HG03378 (cell line): ENCODE measurements around the gene CDH3.

ENCODE experiments used
- ATAC-seq: cut with Tn5 transposase; IDR thresholded peaks from one replicate; pipeline ENCODE4 v1.9.1; 2021; ENCODE audit warnings: mild to moderate bottlenecking, moderate library complexity; ENCODE audit not compliant: unreplicated experiment

Gene CDH3

GRCh38 chr16:68646953-68647659 lies 2.0 kb downstream of the CDH3 start:
- ATAC-seq = no peak

DNA sequence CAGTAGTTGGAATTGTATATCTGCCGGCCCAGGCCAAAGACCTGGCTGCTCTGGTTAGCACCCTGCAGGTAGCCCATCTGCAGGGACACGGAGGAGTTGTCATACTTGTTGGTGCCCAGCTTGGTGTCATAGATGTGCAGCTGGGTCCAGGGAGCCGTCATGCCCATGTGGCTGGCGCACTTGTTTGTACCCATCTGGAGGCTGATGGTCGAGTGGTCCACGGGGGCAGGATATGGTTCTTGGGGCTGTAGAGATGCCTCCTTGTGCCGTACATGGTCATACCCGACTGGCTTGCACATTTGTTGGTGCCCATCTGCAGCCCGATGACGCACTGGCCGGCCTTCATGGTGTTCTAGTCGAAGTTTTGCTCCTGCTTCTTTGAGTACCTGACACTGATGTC lies 6.0 kb downstream of the CDH3 start:
- ATAC-seq = no peak

DNA sequence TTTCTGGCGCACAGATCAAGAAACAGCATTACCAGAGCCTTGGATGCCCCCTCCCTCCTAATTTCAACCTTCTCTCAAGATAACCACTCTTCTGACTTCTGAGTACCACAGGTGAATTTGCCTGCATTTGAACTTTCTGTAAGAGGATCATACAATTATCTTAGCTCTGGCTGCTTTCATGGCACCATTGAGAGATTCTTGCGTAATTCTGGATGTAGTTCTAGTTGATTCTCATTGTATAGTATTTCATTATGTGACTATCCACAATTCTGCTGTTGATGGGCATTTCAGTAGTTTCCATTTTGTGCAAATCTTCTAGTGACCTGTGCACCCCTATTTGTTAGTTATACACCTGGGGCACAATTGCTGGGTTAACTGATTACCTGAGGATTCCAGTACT lies 7.5 kb downstream of the CDH3 start:
- ATAC-seq = no peak

DNA sequence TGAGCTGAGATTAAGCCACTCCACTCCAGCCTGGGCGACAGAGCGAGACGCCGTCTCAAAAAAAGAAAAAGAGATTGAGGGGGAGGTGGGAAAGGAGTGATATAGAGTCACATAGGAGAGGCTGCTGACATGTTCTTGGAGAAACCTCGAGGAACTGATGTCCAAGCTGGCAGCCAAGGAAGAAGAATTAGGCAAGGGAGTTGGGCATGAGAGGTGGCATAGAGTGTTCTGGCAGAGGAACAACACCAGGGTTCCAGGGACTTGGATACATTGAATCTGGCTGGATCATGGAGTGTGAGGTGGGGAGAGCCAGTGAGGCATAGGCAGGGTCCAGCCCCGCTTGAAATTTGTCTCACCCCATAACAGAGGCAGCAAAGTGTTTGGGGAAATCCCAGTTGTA lies 10.7 kb downstream of the CDH3 start:
- ATAC-seq = no peak

- ATAC-seq = no peak
Observed at GRCh38 chr16:68656751-68657150, 11.6 kb downstream of the CDH3 start.

DNA sequence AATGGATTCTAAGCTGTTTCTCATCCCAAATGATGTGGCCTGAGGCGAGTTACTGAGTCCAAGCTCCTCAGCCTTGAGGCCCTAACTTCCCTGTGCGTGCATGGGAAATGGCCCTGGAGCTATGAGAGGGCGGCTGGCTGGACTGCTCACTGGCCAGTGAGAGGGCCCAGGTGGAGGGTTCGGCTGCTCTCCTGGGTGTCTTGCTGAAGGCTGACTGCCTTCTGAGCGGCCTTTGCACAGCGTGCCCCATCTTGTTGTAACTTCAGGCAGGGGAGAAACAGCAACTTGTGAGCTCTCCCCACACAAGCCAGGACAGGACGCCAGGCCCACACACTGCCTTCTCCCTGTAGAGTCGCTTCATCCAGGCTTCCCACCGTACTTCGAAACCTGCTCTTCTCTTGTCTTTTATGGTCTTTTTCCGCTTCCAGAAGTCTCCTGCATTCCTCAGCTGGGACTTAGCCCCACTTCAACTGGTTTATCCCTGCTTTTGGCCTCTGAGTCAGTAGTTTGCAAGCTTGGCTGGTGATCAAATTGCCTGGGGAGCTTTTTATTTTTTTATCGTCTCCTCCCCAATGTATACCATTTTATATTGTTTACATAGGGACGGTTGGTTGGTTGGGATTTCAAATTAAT lies 13.3 kb downstream of the CDH3 start:
- no peak for ATAC-seq

DNA sequence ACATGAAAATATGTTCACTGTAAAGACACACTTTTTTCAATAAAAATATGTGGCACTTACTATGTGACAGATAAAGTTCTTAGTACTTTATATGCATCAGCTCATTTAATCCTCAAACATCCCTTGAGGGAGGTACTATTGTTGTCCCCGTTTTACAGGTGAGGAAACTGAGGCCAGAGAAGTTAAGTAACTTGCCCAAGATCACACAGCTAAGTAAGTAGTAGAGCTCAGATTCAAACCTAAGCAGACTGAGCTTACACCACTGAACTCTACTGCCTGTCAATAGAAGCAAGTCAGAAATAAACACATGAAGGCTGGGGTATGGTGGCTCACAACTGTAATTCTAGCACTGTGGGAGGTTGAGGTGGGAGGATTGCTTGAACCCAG lies 13.9 kb downstream of the CDH3 start:
- ATAC-seq = no peak

- ATAC-seq = no peak
Observed at GRCh38 chr16:68659412-68660358, 14.6 kb downstream of the CDH3 start.

DNA sequence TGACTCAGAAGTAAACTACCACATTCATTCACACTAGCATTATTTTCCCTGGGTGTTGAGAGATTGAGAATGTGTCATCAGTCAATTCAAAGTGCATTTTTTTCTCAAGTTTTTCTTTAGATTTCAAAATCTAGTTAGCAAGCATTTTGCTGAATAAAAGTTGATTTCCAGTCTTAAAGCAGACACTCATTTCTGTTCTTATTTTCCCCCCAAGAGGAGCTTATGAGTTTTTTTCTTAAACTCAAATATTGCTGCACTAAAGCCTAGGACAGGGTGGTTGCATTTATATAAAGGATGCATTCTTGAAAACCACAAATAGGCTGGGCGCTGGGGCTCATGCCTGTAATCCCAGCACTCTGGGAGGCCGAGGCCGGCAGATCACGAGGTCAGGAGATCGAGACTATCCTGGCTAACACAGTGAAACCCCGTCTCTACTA lies 15.3 kb downstream of the CDH3 start:
- no peak for ATAC-seq

DNA sequence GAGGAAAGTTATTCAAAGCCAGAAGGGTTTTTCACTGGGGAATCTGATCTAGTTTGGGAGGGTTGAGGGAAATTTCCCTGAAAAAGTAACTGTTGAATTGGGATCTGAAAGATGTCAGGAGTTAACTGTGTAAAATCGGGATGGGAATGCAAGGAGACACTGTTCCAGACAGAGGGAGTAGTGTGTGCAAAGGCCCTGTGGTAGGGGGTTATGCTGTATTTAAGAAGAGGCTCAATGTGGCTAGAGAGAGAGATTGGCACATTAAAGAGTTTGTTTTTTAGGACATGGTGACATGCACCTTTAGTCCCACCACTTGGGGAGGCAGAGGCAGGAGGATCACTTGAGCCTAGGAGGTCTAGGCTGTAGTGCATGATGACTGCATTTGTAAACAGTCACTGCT lies 16.9 kb downstream of the CDH3 start:
- ATAC-seq = no peak

- no peak for ATAC-seq
Observed at GRCh38 chr16:68664297-68664696, 19.2 kb downstream of the CDH3 start.

- ATAC-seq = no peak
Observed at GRCh38 chr16:68665501-68665900, 20.4 kb downstream of the CDH3 start.

DNA sequence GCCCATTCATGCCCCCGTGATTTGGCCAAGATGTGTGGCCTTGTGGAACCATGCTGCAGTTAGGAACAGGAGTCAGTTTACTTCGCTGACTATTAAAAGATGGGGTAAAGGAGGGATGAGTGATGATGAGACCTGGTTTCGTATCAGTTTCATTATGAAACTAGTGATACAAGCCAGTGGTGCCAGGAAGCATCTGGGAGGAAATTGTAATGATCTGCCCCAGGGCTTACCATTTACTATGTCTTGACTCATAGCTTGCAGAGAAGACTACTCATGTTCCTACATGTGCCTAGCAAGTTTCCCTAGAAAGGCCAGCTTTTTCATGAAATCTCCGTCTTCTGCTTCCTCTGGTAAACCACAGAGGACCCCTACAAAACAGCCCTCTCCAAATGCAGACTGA lies 23.2 kb downstream of the CDH3 start:
- no peak for ATAC-seq

GRCh38 chr16:68676113-68676860 lies 31.2 kb downstream of the CDH3 start:
- no peak for ATAC-seq

DNA sequence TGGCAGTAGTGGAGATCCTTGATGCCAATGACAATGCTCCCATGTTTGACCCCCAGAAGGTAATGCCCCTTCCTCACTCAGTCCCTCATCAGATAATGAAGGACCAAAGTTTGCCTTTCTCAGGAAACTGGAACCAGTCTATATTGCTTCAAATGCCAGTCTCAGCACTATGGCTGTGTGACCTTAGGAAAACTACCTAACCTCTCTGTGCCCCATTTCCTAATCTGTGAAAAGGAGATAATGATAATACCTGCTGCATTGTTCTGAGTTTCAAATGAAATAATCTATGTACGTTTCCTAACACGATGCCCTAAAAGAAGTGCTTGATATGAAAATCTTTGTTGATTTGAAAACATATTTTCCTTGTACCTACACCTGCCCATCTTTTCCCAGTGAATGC lies 35.9 kb downstream of the CDH3 start:
- no peak for ATAC-seq

- ATAC-seq = no peak
Observed at GRCh38 chr16:68685685-68686478, 40.8 kb downstream of the CDH3 start.

DNA sequence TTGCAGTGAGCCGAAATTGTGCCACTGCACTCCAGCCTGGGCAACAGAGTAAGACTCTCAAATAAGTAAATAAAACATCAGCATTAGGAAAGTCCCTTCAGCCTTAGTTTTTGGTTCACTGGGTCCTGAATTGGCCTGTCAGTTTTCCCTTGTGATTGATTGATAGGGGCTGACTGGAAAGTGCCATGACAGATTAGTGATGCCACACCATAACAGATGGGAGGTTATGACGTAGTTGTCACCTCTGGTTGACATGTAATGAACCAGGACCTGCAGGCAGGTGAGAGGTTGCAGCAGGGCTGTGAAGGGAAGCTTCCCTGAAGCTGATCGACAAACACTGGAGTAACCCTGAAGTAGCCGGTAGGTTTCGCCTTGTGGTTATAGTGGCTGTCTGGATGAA lies 41.8 kb downstream of the CDH3 start:
- ATAC-seq = no peak

DNA sequence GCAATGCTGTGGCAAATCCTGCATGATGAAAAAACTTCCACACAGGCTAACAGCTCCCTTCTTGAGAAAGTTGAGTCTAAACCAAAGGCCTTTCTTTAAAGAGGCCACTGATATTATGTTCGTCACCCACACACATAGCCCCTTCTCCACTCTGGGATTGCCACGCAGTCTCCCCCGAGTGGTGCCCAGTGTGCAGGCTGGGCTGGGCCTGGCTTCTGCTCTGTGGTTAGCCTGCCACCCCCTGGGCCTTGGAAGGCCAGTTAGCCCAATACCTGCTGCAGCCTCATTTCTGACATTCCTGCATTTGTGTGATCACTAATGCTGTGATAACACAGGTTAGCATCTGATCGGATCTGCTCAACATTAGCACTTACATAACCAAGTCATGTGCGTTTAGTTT lies 44.8 kb downstream of the CDH3 start:
- ATAC-seq = no peak

DNA sequence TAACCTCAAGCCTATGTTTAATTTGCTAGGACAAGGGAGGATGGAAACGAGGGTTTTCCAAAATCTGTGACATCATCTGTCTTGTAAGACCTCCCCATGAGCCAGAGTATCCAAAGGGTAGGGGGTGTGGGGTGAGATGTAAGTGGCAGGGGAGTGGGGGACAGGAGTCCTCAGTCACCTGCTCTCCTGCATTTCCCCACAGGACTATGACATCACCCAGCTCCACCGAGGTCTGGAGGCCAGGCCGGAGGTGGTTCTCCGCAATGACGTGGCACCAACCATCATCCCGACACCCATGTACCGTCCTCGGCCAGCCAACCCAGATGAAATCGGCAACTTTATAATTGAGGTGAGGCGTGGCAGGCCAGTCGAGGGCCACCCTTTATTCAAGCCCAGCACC lies 50.5 kb downstream of the CDH3 start:
- no peak for ATAC-seq

- ATAC-seq = no peak
Observed at GRCh38 chr16:68696514-68696913, 51.4 kb downstream of the CDH3 start.
